Activated CD4-positive, alpha-beta memory T cell treated with anti-CD3 and anti-CD28 coated beads, Interleukin-2, amount 10 ng/mL, durations not matched to agents 7 days and 5 days (primary cell): ENCODE data around the gene OXA1L. TPM values are rescaled to one million over a fixed set of nuclear protein-coding genes. Genes with fewer than 3 reads are reported as not detected.
"Not testable (repeated sequence)": the region's sequence is repeated elsewhere in the genome, so short reads cannot be mapped to it uniquely, and the experiment has no call there.

Source experiments
- CTCF ChIA-PET: fragments of 350-600 bp; sonication (Branson Sonifier 250); formaldehyde crosslinking; loops from one replicate; lab custom pipeline; 2021; ENCODE audit warnings: antibody characterized with exemption, inconsistent platforms; lab: Charles Lee
- POLR2A ChIA-PET: fragments of 350-600 bp; sonication (Branson Sonifier 250); formaldehyde crosslinking; loops from one replicate; lab custom pipeline; 2021; ENCODE audit warnings: antibody characterized with exemption; lab: Charles Lee
- DNase-seq: peaks from one replicate; pipeline ENCODE4 v3.0.0-alpha.2; 2020
- H3K27ac Mint-ChIP-seq: one replicate; pipeline ENCODE4 v1.8.0; 2021; ENCODE audit warnings: mild to moderate bottlenecking, mixed read lengths
- H3K27me3 Mint-ChIP-seq: one replicate; pipeline ENCODE4 v1.8.0; 2021; ENCODE audit warnings: mixed read lengths
- H3K36me3 Mint-ChIP-seq: one replicate; pipeline ENCODE4 v1.8.0; 2021; ENCODE audit warnings: low read depth, mixed read lengths
- H3K4me1 Mint-ChIP-seq: one replicate; pipeline ENCODE4 v1.8.0; 2021; ENCODE audit warnings: mixed read lengths
- H3K4me3 Mint-ChIP-seq: one replicate; pipeline ENCODE4 v1.8.0; 2021; ENCODE audit warnings: mild to moderate bottlenecking, mixed read lengths
- H3K9me3 Mint-ChIP-seq: one replicate; pipeline ENCODE4 v1.8.0; 2021; ENCODE audit warnings: mixed read lengths
- total RNA-seq, 2 experiments: library from RNA; stranded (reverse); gene quantifications; one replicate each; pipeline ENCODE4 v1.2.3, GENCODE V29; 2021

OXA1L gene
- total RNA-seq, 2 experiments from 2014 or later, result 118 to 122 TPM

GRCh38 chr14:22740020-22740419 lies 26.5 kb upstream of the OXA1L start:
- Mint-ChIP-seq H3K36me3 (no peaks in the 10 kb centered on the region), H3K9me3 (no peaks in the 10 kb centered on the region), H3K27ac (no peak overlapping the region), H3K27me3 (peaks cover 18% of the 10 kb centered on the region), H3K4me3 (no peak overlapping the region), H3K4me1 (peaks cover 28% of the 10 kb centered on the region)
- ChIA-PET POLR2A (interaction anchor here (1.5 kb wide), 1 partner anchor 26 kb away, joined by 5 read pairs; the partner anchor contains the start of gene OXA1L), CTCF (interaction anchor here (0.6 kb wide), 1 partner anchor 183 kb away, joined by 3 read pairs; no protein-coding TSS in a partner anchor)
- no peak for DNase-seq

DNA sequence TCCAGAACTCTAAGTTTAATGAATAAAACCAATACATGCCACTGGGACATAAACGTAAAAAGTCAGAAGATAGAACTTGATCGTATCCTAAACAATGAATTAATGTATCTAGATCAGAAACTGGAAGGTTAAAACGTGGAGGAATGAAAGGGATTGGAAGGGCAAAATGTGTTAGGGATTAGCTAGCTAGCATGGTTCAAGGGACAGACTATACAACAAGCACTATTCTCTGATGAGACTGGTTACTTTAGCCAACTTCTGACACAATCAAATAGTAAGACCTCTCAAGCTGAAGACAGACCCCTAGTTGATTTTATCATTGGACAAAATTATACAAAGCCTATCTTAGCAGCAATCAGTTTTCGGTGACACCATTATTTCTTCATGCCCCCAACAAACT lies 18.7 kb upstream of the OXA1L start:
- ChIA-PET POLR2A (interaction anchor here (1.4 kb wide), 1 partner anchor 18 kb away, joined by 5 read pairs; the partner anchor contains the start of gene OXA1L), CTCF (interaction anchor here (0.6 kb wide), 1 partner anchor 168 kb away, joined by 3 read pairs; no protein-coding TSS in a partner anchor)
- H3K27ac Mint-ChIP-seq, result no peak overlapping the region

DNA sequence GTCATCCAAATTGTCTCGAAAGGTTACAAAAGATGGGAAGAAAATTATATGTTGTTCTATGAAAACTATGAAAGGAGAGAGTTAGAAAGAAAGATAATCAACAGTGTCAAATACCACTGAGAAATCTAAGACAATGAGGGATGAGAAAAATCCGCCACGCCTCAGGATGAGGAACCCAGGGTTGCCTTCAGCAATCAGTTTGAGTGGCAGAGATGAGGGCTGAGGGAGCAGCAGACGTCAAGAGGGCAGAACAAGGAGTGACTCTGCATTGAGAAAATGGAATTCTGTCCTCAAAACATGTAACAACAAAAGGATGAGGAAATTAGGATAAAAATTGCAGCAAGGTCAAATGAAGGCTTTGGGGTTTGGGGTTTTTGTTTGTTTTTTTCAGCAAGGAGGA lies 18.3 kb upstream of the OXA1L start:
- Mint-ChIP-seq H3K9me3 (no peaks in the 10 kb centered on the region), H3K4me3 (no peak overlapping the region), H3K27ac (no peak overlapping the region), H3K4me1 (peaks cover 6% of the 10 kb centered on the region), H3K36me3 (no peaks in the 10 kb centered on the region), H3K27me3 (peaks cover 44% of the 10 kb centered on the region)
- DNase-seq, result no peak
- POLR2A ChIA-PET, result interaction anchor here (1.4 kb wide), 1 partner anchor 18 kb away, joined by 5 read pairs; the partner anchor contains the start of gene OXA1L
- CTCF ChIA-PET, result interaction anchor here (0.6 kb wide), 1 partner anchor 169 kb away, joined by 3 read pairs; no protein-coding TSS in a partner anchor

More for the DNA sequence above, 18.7 kb upstream of the OXA1L start:
- Mint-ChIP-seq H3K4me3 (no peak overlapping the region), H3K4me1 (peaks cover 6% of the 10 kb centered on the region), H3K36me3 (no peaks in the 10 kb centered on the region), H3K27me3 (peaks cover 44% of the 10 kb centered on the region), H3K9me3 (no peaks in the 10 kb centered on the region)
- DNase-seq, result no peak

- H3K4me1 Mint-ChIP-seq, result peaks cover 6% of the 10 kb centered on the region
- H3K9me3 Mint-ChIP-seq, result no peaks in the 10 kb centered on the region
- no peak for DNase-seq
- H3K36me3 Mint-ChIP-seq, result no peaks in the 10 kb centered on the region
- CTCF ChIA-PET, result interaction anchor here (0.6 to 2.4 kb wide), 4 partner anchors 17 to 169 kb away, joined by 3 to 5 read pairs (median 3); partner anchors contain the start of gene OXA1L
- H3K27me3 Mint-ChIP-seq, result peaks cover 47% of the 10 kb centered on the region
- POLR2A ChIA-PET, result interaction anchor here (1.4 kb wide), 2 partner anchors 17 to 18 kb away, joined by 4 to 5 read pairs; partner anchors contain the start of gene OXA1L
- no peak overlapping the region for H3K27ac Mint-ChIP-seq
- no peak overlapping the region for H3K4me3 Mint-ChIP-seq
Measured at GRCh38 chr14:22748631-22749068, 17.8 kb upstream of the OXA1L start.

DNA sequence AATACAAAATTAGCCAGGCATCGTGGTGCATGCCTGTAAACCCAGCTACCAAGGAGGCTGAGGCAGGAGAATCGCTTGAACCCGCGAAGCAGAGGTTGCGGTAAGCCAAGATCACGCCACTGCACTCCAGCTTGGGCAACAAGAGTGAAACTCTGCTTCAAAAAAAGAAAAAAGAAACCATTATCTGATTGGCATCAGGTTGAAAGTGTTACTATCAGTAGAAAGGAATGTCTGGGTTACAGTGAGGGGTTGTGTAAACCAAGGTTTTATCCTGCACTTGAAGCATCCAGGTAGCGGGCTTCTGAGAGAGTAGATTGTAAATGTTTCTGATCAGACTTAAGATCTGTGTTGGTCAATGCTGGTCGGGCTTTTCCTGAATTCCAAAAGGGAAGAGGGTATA lies 14.1 kb upstream of the OXA1L start:
- no peak for DNase-seq
- Mint-ChIP-seq H3K27ac (no peak overlapping the region), H3K27me3 (peaks cover 42% of the 10 kb centered on the region), H3K4me1 (peaks cover 6% of the 10 kb centered on the region), H3K4me3 (no peak overlapping the region), H3K9me3 (no peaks in the 10 kb centered on the region), H3K36me3 (no peaks in the 10 kb centered on the region)
- ChIA-PET POLR2A (no interaction called here), CTCF (interaction anchor here (0.7 to 1.3 kb wide), 2 partner anchors 14 to 20 kb away, joined by 4 to 5 read pairs; partner anchors contain the start of gene OXA1L)

GRCh38 chr14:22753586-22753985 lies 12.9 kb upstream of the OXA1L start:
- no peak overlapping the region for H3K27ac Mint-ChIP-seq
- DNase-seq, result no peak
- no peaks in the 10 kb centered on the region for H3K9me3 Mint-ChIP-seq
- peaks cover 32% of the 10 kb centered on the region for H3K27me3 Mint-ChIP-seq
- ChIA-PET CTCF (interaction anchor here (1.3 kb wide), 1 partner anchor 12 kb away, joined by 5 read pairs; the partner anchor contains the start of gene OXA1L), POLR2A (no interaction called here)
- H3K4me1 Mint-ChIP-seq, result peaks cover 4% of the 10 kb centered on the region
- H3K4me3 Mint-ChIP-seq, result no peak overlapping the region
- H3K36me3 Mint-ChIP-seq, result no peaks in the 10 kb centered on the region

DNA sequence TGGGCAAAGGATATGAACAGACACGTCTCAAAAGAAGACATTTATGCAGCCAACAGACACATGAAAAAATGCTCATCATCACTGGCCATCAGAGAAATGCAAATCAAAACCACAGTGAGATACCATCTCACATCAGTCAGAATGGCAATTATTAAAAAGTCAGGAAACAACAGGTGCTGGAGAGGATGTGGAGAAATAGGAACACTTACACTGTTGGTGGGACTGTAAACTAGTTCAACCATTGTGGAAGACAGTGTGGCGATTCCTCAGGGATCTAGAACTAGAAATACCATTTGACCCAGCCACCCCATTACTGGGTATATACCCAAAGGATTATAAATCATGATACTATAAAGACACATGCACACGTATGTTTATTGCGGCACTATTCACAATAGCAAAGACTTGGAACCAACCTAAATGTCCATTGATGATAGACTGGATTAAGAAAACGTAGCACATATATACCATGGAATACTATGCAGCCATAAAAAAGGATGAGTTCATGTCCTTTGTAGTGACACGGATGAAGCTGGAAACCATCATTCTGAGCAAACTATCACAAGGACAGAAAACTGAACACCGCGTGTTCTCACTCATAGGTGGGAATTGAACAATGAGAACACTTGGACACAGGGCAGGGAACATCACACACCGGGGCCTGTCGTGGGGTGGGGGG lies 8.4 kb upstream of the OXA1L start:
- POLR2A ChIA-PET, H3K4me3 Mint-ChIP-seq, DNase-seq, H3K27ac Mint-ChIP-seq, H3K4me1 Mint-ChIP-seq, CTCF ChIA-PET, H3K27me3 Mint-ChIP-seq: not testable (repeated sequence)
- Mint-ChIP-seq H3K9me3 (peaks cover 16% of the 10 kb centered on the region), H3K36me3 (peaks cover 16% of the 10 kb centered on the region)

GRCh38 chr14:22761734-22762133 lies 4.8 kb upstream of the OXA1L start:
- POLR2A ChIA-PET, result no interaction called here
- Mint-ChIP-seq H3K36me3 (peaks cover 22% of the 10 kb centered on the region), H3K27me3 (peaks cover 1% of the 10 kb centered on the region), H3K4me1 (peaks cover 14% of the 10 kb centered on the region), H3K4me3 (no peak overlapping the region), H3K9me3 (peaks cover 17% of the 10 kb centered on the region), H3K27ac (no peak overlapping the region)
- CTCF ChIA-PET, result no interaction called here
- no peak for DNase-seq

- H3K36me3 Mint-ChIP-seq, result peaks cover 41% of the 10 kb centered on the region
- no peak overlapping the region for H3K27ac Mint-ChIP-seq
- peaks cover 34% of the 10 kb centered on the region for H3K4me1 Mint-ChIP-seq
- H3K9me3 Mint-ChIP-seq, result peaks cover 17% of the 10 kb centered on the region
- H3K27me3 Mint-ChIP-seq, result no peaks in the 10 kb centered on the region
- ChIA-PET POLR2A (no interaction called here), CTCF (interaction anchor here (2.8 kb wide), 1 partner anchor 175 kb away, joined by 22 read pairs; the partner anchor contains the start of gene DAD1)
- no peak for DNase-seq
- no peak overlapping the region for H3K4me3 Mint-ChIP-seq
Measured at GRCh38 chr14:22764382-22764781, 2.1 kb upstream of the OXA1L start.

DNA sequence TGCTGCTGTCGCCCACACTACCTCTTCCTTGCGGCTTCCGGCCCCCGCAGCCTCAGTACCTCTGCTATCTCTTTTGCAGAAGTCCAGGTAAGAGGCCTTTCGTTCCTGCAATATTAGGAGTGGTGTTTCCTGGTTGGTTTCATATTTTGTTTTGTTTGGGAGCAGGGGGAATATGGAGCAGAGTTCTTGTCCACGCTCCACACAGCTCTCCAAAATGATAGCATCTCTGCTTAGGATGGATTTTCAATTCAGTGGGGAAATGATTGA lies 768 bp downstream of the OXA1L start:
- Mint-ChIP-seq H3K4me3 (peak overlapping the region; percentile 93), H3K4me1 (peaks cover 35% of the 10 kb centered on the region), H3K27ac (peak overlapping the region; percentile 97), H3K36me3 (peaks cover 57% of the 10 kb centered on the region), H3K27me3 (no peaks in the 10 kb centered on the region), H3K9me3 (peaks cover 8% of the 10 kb centered on the region)
- DNase-seq, result no peak
- ChIA-PET POLR2A (interaction anchor here (1.3 to 3.3 kb wide), 16 partner anchors 8 to 1256 kb away, joined by 4 to 39 read pairs (median 10); partner anchors contain the start of genes ABHD4, ACIN1, C14orf119 and DAD1), CTCF (interaction anchor here (0.8 to 2.7 kb wide), 9 partner anchors 54 to 211 kb away, joined by 3 to 16 read pairs (median 6); partner anchors contain the start of genes DAD1, HAUS4 and PRMT5)

GRCh38 chr14:22768947-22769346 lies 2.5 kb downstream of the OXA1L start:
- POLR2A ChIA-PET, result no interaction called here
- H3K27me3 Mint-ChIP-seq, result no peaks in the 10 kb centered on the region
- peaks cover 2% of the 10 kb centered on the region for H3K9me3 Mint-ChIP-seq
- H3K36me3 Mint-ChIP-seq, result peaks cover 60% of the 10 kb centered on the region
- DNase-seq, result no peak
- no peak overlapping the region for H3K27ac Mint-ChIP-seq
- CTCF ChIA-PET, result no interaction called here
- H3K4me3 Mint-ChIP-seq, result no peak overlapping the region
- peaks cover 35% of the 10 kb centered on the region for H3K4me1 Mint-ChIP-seq

GRCh38 chr14:22769369-22769768 lies 2.9 kb downstream of the OXA1L start:
- Mint-ChIP-seq H3K4me3 (no peak overlapping the region), H3K4me1 (peaks cover 35% of the 10 kb centered on the region), H3K27me3 (no peaks in the 10 kb centered on the region), H3K36me3 (peaks cover 63% of the 10 kb centered on the region), H3K9me3 (peaks cover 2% of the 10 kb centered on the region), H3K27ac (no peak overlapping the region)
- ChIA-PET POLR2A (no interaction called here), CTCF (no interaction called here)
- DNase-seq, result no peak

DNA sequence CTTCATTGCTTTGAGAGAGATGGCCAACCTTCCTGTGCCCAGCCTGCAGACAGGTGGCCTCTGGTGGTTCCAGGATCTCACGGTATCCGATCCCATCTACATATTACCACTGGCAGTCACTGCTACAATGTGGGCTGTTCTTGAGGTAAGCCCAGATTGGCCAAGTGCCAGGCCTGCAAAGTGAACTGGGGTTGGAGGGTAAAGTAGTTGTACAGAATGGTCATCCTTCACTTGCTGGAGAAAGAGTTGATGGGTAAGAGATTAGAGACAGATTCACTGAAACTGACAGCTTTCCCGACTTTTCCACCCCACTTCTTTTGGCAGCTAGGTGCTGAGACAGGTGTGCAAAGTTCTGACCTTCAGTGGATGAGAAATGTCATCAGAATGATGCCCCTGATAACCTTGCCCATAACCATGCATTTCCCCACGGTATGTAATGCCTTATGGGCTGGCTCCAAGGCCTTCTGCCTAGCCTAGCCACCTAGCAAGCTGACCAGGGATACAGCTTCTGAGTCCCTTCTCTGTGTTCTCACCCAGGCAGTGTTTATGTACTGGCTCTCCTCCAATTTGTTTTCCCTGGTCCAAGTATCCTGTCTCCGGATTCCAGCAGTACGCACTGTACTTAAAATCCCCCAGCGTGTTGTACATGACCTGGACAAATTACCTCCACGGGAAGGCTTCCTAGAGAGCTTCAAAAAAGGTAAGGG lies 4.1 kb downstream of the OXA1L start:
- peaks cover 2% of the 10 kb centered on the region for H3K9me3 Mint-ChIP-seq
- CTCF ChIA-PET, result no interaction called here
- H3K4me3 Mint-ChIP-seq, result no peak overlapping the region
- DNase-seq, result no peak
- POLR2A ChIA-PET, result no interaction called here
- peaks cover 71% of the 10 kb centered on the region for H3K36me3 Mint-ChIP-seq
- peaks cover 28% of the 10 kb centered on the region for H3K4me1 Mint-ChIP-seq
- no peaks in the 10 kb centered on the region for H3K27me3 Mint-ChIP-seq
- H3K27ac Mint-ChIP-seq, result no peak overlapping the region
